ENCODE data around the gene PTPN4.
A peak's percentile ranks its signal among the peaks of the same experiment; 100 is the strongest.

The PTPN4 gene

GRCh38 chr2:119862127-119862889 is 102.6 kb downstream of the PTPN4 start:
- DNase-seq: no peak

GRCh38 chr2:119864318-119864717 is 104.6 kb downstream of the PTPN4 start:
- DNase-seq: no peak

- DNase-seq: no peak
Measured at GRCh38 chr2:119871725-119872124, 112.0 kb downstream of the PTPN4 start.

GRCh38 chr2:119873350-119874315 is 113.9 kb downstream of the PTPN4 start:
- DNase-seq: no peak

- peak; percentile 4 for DNase-seq
Measured at GRCh38 chr2:119879502-119879901, 119.8 kb downstream of the PTPN4 start.

GRCh38 chr2:119888680-119889079 is 129.0 kb downstream of the PTPN4 start:
- DNase-seq: peak; percentile 24

- no peak for DNase-seq
Measured at GRCh38 chr2:119897736-119898395, 138.1 kb downstream of the PTPN4 start.

- no peak for DNase-seq
Measured at GRCh38 chr2:119901013-119901412, 141.3 kb downstream of the PTPN4 start.

- no peak for DNase-seq
Measured at GRCh38 chr2:119910566-119910965, 150.8 kb downstream of the PTPN4 start.

- no peak for DNase-seq
Measured at GRCh38 chr2:119914266-119914665, 154.5 kb downstream of the PTPN4 start.

GRCh38 chr2:119921825-119922224 is 162.1 kb downstream of the PTPN4 start:
- DNase-seq: no peak

GRCh38 chr2:119922699-119923098 is 163.0 kb downstream of the PTPN4 start:
- no peak for DNase-seq

GRCh38 chr2:119929537-119929936 is 169.8 kb downstream of the PTPN4 start:
- DNase-seq: no peak

GRCh38 chr2:119932809-119933208 is 173.1 kb downstream of the PTPN4 start:
- DNase-seq: no peak

GRCh38 chr2:119934319-119934718 is 174.6 kb downstream of the PTPN4 start:
- DNase-seq: no peak

- no peak for DNase-seq
Measured at GRCh38 chr2:119937680-119938079, 178.0 kb downstream of the PTPN4 start.

GRCh38 chr2:119939915-119940314 is 180.2 kb downstream of the PTPN4 start:
- DNase-seq: no peak

GRCh38 chr2:119940856-119941255 is 181.1 kb downstream of the PTPN4 start:
- DNase-seq: no peak

GRCh38 chr2:119941388-119941787 is 181.7 kb downstream of the PTPN4 start:
- no peak for DNase-seq

GRCh38 chr2:119941981-119942513 is 182.3 kb downstream of the PTPN4 start:
- DNase-seq: no peak

- no peak for DNase-seq
Measured at GRCh38 chr2:119943058-119943457, 183.3 kb downstream of the PTPN4 start.

GRCh38 chr2:119947535-119947934 is 187.8 kb downstream of the PTPN4 start:
- DNase-seq: no peak

- DNase-seq: no peak
Measured at GRCh38 chr2:119950966-119951365, 191.2 kb downstream of the PTPN4 start.

All from kidney glomerular epithelial cell (primary cell).